NB4 (cell line): ENCODE measurements around the gene SELENOM.

Source experiments
- POLR2A ChIP-seq: IDR thresholded peaks from 2 replicates; pipeline ENCODE4 v1.6.1; 2011; ENCODE audit warnings: mild to moderate bottlenecking; ENCODE audit not compliant: insufficient read length; ENCODE audit errors: extremely low read depth
- TF ChIP-seq, protein P1 (sequence below): IDR thresholded peaks from 2 replicates; pipeline ENCODE4 v1.6.1; 2011; ENCODE audit warnings: low read depth, low read length
- TF ChIP-seq, protein P2 (sequence below): IDR thresholded peaks from one replicate; pipeline ENCODE4 v1.5.1; 2012; ENCODE audit warnings: low read depth, low read length

DNA sequence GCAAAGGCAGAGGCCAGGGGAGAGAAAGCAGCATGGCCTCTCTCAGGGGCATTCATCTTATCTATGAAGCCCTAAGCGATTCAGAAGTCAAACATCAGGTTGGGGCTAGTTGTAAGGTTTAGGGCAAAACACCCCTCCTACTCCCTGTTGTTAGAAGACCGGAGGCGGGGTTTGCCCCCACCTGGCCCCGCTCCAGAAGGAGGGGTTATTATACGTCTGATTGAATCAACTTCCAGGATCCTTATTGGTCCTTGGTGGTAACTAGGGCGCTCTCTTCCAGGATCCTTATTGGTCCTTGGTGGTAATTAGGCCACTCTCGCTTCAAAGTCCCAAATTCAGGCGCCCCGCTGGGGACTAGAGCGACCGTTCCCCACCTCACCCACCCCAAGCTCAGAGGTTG lies 38.4 kb downstream of the SELENOM start:
- TF ChIP-seq, protein P1, sequence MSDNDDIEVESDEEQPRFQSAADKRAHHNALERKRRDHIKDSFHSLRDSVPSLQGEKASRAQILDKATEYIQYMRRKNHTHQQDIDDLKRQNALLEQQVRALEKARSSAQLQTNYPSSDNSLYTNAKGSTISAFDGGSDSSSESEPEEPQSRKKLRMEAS, result no peak
- TF ChIP-seq, protein P2, sequence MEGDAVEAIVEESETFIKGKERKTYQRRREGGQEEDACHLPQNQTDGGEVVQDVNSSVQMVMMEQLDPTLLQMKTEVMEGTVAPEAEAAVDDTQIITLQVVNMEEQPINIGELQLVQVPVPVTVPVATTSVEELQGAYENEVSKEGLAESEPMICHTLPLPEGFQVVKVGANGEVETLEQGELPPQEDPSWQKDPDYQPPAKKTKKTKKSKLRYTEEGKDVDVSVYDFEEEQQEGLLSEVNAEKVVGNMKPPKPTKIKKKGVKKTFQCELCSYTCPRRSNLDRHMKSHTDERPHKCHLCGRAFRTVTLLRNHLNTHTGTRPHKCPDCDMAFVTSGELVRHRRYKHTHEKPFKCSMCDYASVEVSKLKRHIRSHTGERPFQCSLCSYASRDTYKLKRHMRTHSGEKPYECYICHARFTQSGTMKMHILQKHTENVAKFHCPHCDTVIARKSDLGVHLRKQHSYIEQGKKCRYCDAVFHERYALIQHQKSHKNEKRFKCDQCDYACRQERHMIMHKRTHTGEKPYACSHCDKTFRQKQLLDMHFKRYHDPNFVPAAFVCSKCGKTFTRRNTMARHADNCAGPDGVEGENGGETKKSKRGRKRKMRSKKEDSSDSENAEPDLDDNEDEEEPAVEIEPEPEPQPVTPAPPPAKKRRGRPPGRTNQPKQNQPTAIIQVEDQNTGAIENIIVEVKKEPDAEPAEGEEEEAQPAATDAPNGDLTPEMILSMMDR, result no peak
- TF ChIP-seq POLR2A, result no peak
